Coronary artery (tissue), 2 donors: Measurements from ENCODE around the gene TMEM108.

Source experiments
- DNase-seq: peaks from one replicate; pipeline ENCODE4 v3.0.0-alpha.2; 2017; ENCODE audit warnings: low spot score
- H3K27ac ChIP-seq, 2 donors: fragments of 200-600 bp; sonication (generic); one replicate each; pipeline ENCODE4 v1.5.1; 2016 to 2019
- H3K4me3 ChIP-seq: fragments of 200-600 bp; sonication (generic); 2 replicates; pipeline ENCODE4 v1.5.1; 2016; ENCODE audit warnings: mild to moderate bottlenecking, moderate library complexity
- TF ChIP-seq, protein P1 (sequence below): fragments of 200-600 bp; sonication (generic); IDR thresholded peaks from one replicate; pipeline ENCODE4 v1.5.1; 2019; ENCODE audit warnings: antibody characterized with exemption

The TMEM108 gene

DNA sequence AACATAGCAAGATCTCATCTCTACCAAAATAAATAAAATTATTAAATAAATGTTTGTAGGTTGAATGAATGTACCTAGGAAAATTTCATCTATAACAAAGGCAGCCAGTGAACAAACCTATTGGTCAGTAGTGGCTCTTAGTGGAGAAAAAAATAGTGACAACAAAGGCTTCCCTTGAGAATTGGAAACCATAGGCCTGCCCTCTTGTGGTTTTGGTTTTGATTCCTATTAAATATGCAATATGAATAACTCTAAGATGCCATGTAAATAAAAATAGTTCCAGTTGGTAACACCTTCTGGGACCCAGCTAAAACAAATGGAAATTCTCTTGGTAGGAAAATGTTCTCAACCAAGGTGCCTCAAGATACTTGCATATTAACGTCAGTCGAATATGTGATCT is 216.0 kb downstream of the TMEM108 start:
- Histone ChIP-seq H3K27ac (no peak overlapping the region), H3K4me3 (no peak overlapping the region)
- DNase-seq: no peak
- TF ChIP-seq, protein P1, sequence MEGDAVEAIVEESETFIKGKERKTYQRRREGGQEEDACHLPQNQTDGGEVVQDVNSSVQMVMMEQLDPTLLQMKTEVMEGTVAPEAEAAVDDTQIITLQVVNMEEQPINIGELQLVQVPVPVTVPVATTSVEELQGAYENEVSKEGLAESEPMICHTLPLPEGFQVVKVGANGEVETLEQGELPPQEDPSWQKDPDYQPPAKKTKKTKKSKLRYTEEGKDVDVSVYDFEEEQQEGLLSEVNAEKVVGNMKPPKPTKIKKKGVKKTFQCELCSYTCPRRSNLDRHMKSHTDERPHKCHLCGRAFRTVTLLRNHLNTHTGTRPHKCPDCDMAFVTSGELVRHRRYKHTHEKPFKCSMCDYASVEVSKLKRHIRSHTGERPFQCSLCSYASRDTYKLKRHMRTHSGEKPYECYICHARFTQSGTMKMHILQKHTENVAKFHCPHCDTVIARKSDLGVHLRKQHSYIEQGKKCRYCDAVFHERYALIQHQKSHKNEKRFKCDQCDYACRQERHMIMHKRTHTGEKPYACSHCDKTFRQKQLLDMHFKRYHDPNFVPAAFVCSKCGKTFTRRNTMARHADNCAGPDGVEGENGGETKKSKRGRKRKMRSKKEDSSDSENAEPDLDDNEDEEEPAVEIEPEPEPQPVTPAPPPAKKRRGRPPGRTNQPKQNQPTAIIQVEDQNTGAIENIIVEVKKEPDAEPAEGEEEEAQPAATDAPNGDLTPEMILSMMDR: no peak

GRCh38 chr3:133254716-133255115 is 216.5 kb downstream of the TMEM108 start:
- Histone ChIP-seq H3K27ac (no peak overlapping the region), H3K4me3 (no peak overlapping the region)
- TF ChIP-seq, protein P1: no peak
- DNase-seq: no peak

DNA sequence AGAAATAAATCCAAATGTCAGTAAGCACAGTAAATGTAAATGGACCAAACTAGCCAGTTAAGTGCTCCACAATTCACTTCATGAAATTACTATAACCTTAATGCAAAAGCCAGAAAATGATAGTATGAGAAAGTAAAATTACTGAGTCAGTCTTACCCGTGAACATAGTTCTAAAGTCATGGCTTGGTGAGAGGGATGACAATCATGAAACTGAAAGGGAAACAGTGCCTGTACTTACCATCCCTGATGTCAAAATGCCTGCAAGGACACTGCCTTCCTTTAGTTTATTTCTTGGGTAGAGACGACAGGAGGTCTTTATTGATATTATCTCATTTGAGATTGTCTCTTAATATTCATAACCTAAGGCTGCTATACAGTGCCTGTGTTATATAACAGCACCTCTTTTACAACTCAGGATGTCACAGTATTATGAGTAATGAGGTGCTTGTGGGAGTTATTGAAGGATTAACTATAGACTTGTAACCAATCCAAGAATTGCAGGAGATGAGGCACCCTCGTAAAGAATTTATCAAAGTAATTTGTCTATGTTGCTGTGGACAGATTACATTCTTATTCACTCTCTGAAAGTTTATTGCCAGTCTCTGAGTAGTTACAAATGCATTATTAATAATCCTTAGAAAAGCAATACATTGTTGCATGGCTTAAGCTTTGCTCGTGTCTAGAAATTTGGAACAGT is 218.7 kb downstream of the TMEM108 start:
- no peak overlapping the region for H3K4me3 ChIP-seq
- DNase-seq: no peak
- TF ChIP-seq, protein P1: no peak
- no peak overlapping the region for H3K27ac ChIP-seq

DNA sequence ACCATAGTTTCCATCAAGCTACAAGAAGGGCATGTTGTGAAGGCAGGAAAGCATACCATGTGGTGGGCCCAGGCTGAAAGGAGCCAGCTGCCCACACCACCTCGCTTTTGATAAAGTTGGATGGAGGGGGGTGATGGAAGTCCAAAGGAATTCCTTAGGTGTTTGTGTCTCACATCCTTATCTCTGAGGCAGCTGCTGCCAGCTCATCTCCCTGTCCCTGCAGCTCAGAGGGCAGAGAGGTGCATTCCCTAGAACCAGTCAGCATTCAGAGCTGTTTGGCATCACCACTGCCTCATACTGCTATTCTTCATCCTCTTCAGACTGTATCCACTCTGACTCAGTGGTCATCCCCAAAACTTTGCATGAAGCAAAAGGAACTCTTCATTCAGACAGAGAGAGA is 220.2 kb downstream of the TMEM108 start:
- H3K4me3 ChIP-seq: no peak overlapping the region
- TF ChIP-seq, protein P1: no peak
- no peak overlapping the region for H3K27ac ChIP-seq
- no peak for DNase-seq

DNA sequence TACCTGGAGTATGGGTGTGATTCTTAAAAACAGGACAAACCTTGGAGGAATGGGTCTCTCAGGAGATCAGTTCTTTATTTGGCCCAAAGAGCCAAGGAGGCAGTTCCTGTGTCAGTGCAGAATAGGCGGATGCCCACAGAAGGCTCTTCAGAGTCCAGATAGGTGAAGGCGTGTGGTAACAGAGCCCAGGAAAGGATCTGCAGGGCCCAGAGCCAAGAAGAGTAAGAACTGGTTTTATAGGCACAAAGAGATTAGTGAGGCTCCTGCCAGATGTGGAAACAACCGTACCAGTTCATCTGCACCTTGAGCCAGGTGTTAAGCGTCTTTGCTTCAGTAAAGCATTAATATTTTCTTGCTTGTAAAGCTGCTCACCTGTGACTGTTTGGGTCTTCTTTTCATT is 221.6 kb downstream of the TMEM108 start:
- no peak for DNase-seq
- Histone ChIP-seq H3K27ac (no peak overlapping the region), H3K4me3 (no peak overlapping the region)
- TF ChIP-seq, protein P1: no peak

DNA sequence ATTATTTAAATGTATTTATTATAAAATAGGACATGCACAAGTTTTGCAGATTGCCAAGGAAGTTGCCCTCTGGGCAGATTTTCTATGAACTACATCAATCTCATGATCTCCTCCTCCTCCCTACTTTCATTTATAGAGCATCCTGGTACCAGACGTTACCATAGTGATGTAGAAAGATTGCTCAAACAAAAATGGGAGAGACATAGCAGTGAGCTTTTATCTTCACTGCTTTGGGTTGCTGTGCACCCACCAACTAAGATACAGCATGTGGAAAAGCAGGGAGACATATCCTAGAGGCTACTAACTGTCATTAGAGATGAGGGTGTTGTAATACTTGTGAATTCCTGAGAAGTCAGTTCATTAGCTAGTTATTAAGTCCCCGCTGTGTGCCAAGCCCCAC is 224.1 kb downstream of the TMEM108 start:
- no peak overlapping the region for H3K4me3 ChIP-seq
- no peak for DNase-seq
- H3K27ac ChIP-seq: no peak overlapping the region
- TF ChIP-seq, protein P1: no peak

GRCh38 chr3:133264920-133265319 is 226.7 kb downstream of the TMEM108 start:
- H3K27ac ChIP-seq: no peak overlapping the region
- DNase-seq: no peak
- TF ChIP-seq, protein P1: no peak
- no peak overlapping the region for H3K4me3 ChIP-seq
